ENCODE measurements around the gene LILRB4.
"Not testable (repeated sequence)": the region's sequence is repeated elsewhere in the genome, so short reads cannot be mapped to it uniquely, and the experiment has no call there.

DNA sequence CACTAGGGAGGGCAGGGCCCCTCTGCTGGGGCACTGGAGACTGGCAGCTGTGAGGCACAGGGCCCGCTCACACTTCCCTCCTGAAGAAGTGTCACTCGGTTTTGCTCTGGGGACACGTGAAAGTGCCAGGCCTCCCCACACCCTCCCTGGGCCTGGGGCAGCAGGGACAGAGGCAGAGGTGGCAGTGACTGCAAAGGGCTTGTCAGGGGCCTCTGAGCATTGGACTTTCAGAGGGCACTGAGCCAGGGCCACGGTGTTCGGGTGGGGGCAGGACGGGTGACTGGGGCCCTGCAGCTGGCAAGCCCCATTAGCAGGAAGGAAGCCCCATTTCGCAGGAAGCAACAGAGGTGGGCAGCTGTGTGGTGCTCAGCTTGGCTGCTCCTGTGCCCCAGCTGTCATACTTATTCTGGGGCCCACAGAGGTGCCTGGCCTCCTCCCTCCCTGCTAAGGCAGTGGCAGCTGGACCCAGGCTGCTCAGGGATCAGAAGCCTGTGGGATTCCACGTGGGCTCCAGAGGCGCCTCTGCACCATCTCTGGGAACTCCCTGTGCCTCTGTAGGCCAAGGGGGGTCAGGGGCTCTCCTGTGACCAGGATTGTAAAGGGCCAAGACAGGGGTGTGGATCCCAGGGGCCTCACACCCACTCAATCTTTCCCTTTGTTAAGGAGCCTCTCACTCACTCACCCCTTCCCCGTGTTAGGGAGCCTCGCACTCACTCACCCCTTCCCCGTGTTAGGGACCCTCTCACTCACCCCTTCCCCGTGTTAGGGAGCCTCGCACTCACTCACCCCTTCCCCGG is 37.7 kb upstream of the LILRB4 start:
- not testable (repeated sequence) for TF ChIP-seq POLR2AphosphoS5 (IDR thresholded peaks at IDR 0.05; ENCODE audit: low read depth); EZH2 (IDR thresholded peaks at IDR 0.05; ENCODE audit: low read depth, unreplicated experiment); EZH2phosphoT487 (IDR thresholded peaks at IDR 0.05; ENCODE audit: unreplicated experiment); REST (IDR thresholded peaks at IDR 0.05; ENCODE audit: unreplicated experiment); CREB1 (CRISPR knock-in tag; IDR thresholded peaks at IDR 0.05; ENCODE audit: low read depth); JUNB (IDR thresholded peaks at IDR 0.05; ENCODE audit: unreplicated experiment); STAT1 (IDR thresholded peaks at IDR 0.05; ENCODE audit: unreplicated experiment)
- TF ChIP-seq, protein P1, sequence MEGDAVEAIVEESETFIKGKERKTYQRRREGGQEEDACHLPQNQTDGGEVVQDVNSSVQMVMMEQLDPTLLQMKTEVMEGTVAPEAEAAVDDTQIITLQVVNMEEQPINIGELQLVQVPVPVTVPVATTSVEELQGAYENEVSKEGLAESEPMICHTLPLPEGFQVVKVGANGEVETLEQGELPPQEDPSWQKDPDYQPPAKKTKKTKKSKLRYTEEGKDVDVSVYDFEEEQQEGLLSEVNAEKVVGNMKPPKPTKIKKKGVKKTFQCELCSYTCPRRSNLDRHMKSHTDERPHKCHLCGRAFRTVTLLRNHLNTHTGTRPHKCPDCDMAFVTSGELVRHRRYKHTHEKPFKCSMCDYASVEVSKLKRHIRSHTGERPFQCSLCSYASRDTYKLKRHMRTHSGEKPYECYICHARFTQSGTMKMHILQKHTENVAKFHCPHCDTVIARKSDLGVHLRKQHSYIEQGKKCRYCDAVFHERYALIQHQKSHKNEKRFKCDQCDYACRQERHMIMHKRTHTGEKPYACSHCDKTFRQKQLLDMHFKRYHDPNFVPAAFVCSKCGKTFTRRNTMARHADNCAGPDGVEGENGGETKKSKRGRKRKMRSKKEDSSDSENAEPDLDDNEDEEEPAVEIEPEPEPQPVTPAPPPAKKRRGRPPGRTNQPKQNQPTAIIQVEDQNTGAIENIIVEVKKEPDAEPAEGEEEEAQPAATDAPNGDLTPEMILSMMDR (conservative IDR thresholded peaks at IDR 0.05; ENCODE audit: low read depth in 2 of 2), result not testable (repeated sequence)
